CD4-positive, alpha-beta T cell (primary cell): ENCODE results near the gene RNF130. TPM values are rescaled to one million over a fixed set of nuclear protein-coding genes. Genes with fewer than 3 reads are reported as not detected.

Experiments used
- ATAC-seq: fragments of 200-7000 bp; cut with Tn5 transposase; one replicate; pipeline ENCODE4 v1.10.0; 2022; ENCODE audit warnings: mild to moderate bottlenecking; ENCODE audit not compliant: poor library complexity
- CTCF ChIA-PET: fragments of 350-600 bp; sonication (Branson Sonifier 250); formaldehyde crosslinking; loops from one replicate; lab custom pipeline; 2021; ENCODE audit warnings: antibody characterized with exemption, inconsistent platforms; lab: Charles Lee
- POLR2A ChIA-PET: fragments of 350-600 bp; sonication (Branson Sonifier 250); formaldehyde crosslinking; loops from one replicate; lab custom pipeline; 2021; ENCODE audit warnings: antibody characterized with exemption, inconsistent platforms; lab: Charles Lee
- DNase-seq, 14 experiments: peaks; one replicate each; pipeline ENCODE4 v3.0.0-alpha.2; 2013 to 2020; ENCODE audit warnings: mixed read lengths in 2 of 14
- H3K27ac ChIP-seq, 2 donors: one replicate each; pipeline versions ENCODE4 v1.5.1 to v1.7.0; 2013; ENCODE audit warnings: low read length in 2 of 2, low read depth in 1 of 2, mild to moderate bottlenecking in 1 of 2
- H3K27me3 ChIP-seq, 2 experiments: 1 replicate in 1 of 2; 2 replicates in 1 of 2; pipeline versions ENCODE4 v1.6.1 to v1.7.0; 2013; ENCODE audit warnings: low read length in 2 of 2, control low read depth in 1 of 2, mild to moderate bottlenecking in 1 of 2, moderate library complexity in 1 of 2; ENCODE audit not compliant: insufficient read depth in 2 of 2, control insufficient read depth in 1 of 2
- H3K36me3 ChIP-seq: one replicate; pipeline ENCODE4 v1.6.1; 2013; ENCODE audit warnings: low read length, control low read depth; ENCODE audit not compliant: insufficient read depth
- H3K4me1 ChIP-seq: one replicate; pipeline ENCODE4 v1.6.1; 2013; ENCODE audit warnings: low read length, control low read depth; ENCODE audit not compliant: insufficient read depth
- H3K4me3 ChIP-seq: one replicate; pipeline ENCODE4 v1.5.1; 2013; ENCODE audit warnings: mild to moderate bottlenecking, low read length, moderate library complexity
- H3K9me3 ChIP-seq, 2 experiments: 1 replicate in 1 of 2; 2 replicates in 1 of 2; pipeline versions ENCODE4 v1.6.1 to v1.7.0; 2013; ENCODE audit warnings: low read length in 2 of 2, mild to moderate bottlenecking in 2 of 2, control low read depth in 1 of 2, moderate library complexity in 1 of 2; ENCODE audit not compliant: control insufficient read depth in 1 of 2, insufficient read depth in 1 of 2
- H3K27ac Mint-ChIP-seq: one replicate; pipeline ENCODE4 v1.8.0; 2020; ENCODE audit warnings: mixed read lengths
- H3K27me3 Mint-ChIP-seq: one replicate; pipeline ENCODE4 v1.8.0; 2021; ENCODE audit warnings: mixed read lengths
- H3K36me3 Mint-ChIP-seq: one replicate; pipeline ENCODE4 v1.8.0; 2021; ENCODE audit warnings: low read depth, mixed read lengths
- H3K4me1 Mint-ChIP-seq: one replicate; pipeline ENCODE4 v1.8.0; 2021; ENCODE audit warnings: low read depth, mixed read lengths
- H3K4me3 Mint-ChIP-seq: one replicate; pipeline ENCODE4 v1.8.0; 2020; ENCODE audit warnings: mild to moderate bottlenecking, mixed read lengths
- H3K9me3 Mint-ChIP-seq: one replicate; pipeline ENCODE4 v1.8.0; 2020; ENCODE audit warnings: mixed read lengths
- intact Hi-C, 2 experiments: fragments of 100-400 bp; cut with DNase I in 1 of 2; cut with micrococcal nuclease in 1 of 2; formaldehyde crosslinking; loops; one replicate each; pipeline versions ENCODE4 v1.15.1 to v1.9.0; 2023 to 2025; cut with DNase I, micrococcal nuclease
- total RNA-seq, 174 experiments: library from RNA in 2 of 174; stranded (reverse) in 2 of 174; gene quantifications; one replicate each; pipeline ENCODE4 v1.2.3 and lab custom pipeline; 2021 to 2026
- TF ChIP-seq, protein P1 (sequence below): fragments of 200-600 bp; IDR thresholded peaks from one replicate; pipeline ENCODE4 v1.8.0; 2022; ENCODE audit warnings: antibody characterized with exemption, mild to moderate bottlenecking

RNF130 gene
- total RNA-seq, 2 experiments from 2014 or later, result 18.2 to 19.1 TPM

DNA sequence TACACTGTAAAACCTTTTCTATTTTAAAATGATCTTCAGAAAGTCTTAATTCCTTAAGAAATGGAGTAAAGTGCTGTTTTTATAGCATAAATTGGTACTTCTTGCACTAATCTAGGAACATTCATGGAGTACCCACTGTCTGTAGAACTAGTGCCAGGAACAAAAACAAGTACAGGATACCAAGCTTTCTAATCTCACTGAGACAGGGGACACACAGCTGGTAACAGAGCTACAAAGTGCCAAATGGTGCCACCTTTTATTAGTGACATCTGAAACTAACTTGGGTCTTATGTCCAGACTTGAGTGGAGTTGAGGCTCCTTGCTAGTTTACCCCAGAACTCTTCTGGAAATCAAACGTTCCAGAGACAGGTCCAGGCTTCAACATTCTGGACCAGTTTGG lies 57.9 kb downstream of the RNF130 start:
- Histone ChIP-seq H3K27me3 (no peaks in the 10 kb centered on the region), H3K9me3 (no peaks in the 10 kb centered on the region), H3K4me1 (no peaks in the 10 kb centered on the region), H3K36me3 (peaks cover 6% of the 10 kb centered on the region), H3K27ac (no peak overlapping the region), H3K4me3 (no peak overlapping the region)
- H3K4me1 Mint-ChIP-seq, result no peaks in the 10 kb centered on the region
- ATAC-seq, result no peak
- no peaks in the 10 kb centered on the region for H3K27me3 Mint-ChIP-seq
- TF ChIP-seq, protein P1, sequence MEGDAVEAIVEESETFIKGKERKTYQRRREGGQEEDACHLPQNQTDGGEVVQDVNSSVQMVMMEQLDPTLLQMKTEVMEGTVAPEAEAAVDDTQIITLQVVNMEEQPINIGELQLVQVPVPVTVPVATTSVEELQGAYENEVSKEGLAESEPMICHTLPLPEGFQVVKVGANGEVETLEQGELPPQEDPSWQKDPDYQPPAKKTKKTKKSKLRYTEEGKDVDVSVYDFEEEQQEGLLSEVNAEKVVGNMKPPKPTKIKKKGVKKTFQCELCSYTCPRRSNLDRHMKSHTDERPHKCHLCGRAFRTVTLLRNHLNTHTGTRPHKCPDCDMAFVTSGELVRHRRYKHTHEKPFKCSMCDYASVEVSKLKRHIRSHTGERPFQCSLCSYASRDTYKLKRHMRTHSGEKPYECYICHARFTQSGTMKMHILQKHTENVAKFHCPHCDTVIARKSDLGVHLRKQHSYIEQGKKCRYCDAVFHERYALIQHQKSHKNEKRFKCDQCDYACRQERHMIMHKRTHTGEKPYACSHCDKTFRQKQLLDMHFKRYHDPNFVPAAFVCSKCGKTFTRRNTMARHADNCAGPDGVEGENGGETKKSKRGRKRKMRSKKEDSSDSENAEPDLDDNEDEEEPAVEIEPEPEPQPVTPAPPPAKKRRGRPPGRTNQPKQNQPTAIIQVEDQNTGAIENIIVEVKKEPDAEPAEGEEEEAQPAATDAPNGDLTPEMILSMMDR, result no peak
- H3K36me3 Mint-ChIP-seq, result peaks cover 28% of the 10 kb centered on the region
- no peak overlapping the region for H3K27ac Mint-ChIP-seq
- intact Hi-C loops, result no loop called here
- no peaks in the 10 kb centered on the region for H3K9me3 Mint-ChIP-seq
- CTCF ChIA-PET, result no interaction called here
- POLR2A ChIA-PET, result no interaction called here
- no peak overlapping the region for H3K4me3 Mint-ChIP-seq
- no peak for DNase-seq

DNA sequence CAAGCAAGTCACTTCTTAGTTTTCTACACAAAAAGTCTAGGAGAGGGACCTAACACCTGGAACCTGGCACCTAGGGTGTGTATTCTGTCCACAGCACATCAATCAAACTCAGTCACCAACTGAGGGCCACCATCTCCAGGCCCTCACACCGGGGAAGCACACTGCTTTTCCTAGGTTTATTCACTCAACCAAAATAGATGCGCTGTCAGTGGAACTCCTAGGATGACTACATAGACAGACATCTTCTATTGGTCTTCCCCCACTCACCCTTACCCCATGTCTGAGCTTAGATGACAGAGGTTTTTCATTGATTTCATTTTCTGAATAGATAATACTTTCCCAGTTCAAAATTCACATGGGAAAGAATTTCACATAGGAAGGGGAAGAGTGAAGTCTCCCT lies 59.2 kb downstream of the RNF130 start:
- TF ChIP-seq, protein P1, result no peak
- ChIA-PET CTCF (no interaction called here), POLR2A (no interaction called here)
- H3K27me3 Mint-ChIP-seq, result no peaks in the 10 kb centered on the region
- Histone ChIP-seq H3K4me1 (no peaks in the 10 kb centered on the region), H3K4me3 (no peak overlapping the region), H3K36me3 (peaks cover 6% of the 10 kb centered on the region), H3K27me3 (no peaks in the 10 kb centered on the region), H3K27ac (no peak overlapping the region), H3K9me3 (no peaks in the 10 kb centered on the region)
- intact Hi-C loops, result no loop called here
- DNase-seq, result no peak
- H3K27ac Mint-ChIP-seq, result no peak overlapping the region
- H3K4me1 Mint-ChIP-seq, result no peaks in the 10 kb centered on the region
- no peak overlapping the region for H3K4me3 Mint-ChIP-seq
- ATAC-seq, result no peak
- H3K9me3 Mint-ChIP-seq, result no peaks in the 10 kb centered on the region
- H3K36me3 Mint-ChIP-seq, result peaks cover 28% of the 10 kb centered on the region

DNA sequence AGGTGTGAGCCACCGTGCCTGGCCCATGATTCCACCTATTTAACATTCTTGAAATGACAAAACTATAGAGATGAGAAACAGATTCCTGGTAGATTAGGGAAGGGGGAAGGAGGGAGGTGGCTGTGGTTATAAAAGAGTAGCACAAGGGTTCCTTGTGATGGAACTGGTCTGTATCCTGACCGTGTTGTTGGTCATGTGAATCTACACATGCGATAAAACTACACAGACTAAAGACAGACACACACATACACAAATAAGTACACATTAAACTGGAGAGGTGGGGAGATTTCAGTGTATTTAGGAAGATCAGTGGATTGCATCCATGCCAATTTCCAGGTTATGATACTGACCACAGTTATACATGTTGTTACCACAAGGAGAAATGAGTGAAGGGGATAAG lies 60.9 kb downstream of the RNF130 start:
- TF ChIP-seq, protein P1, result no peak
- Histone ChIP-seq H3K4me3 (no peak overlapping the region), H3K9me3 (no peaks in the 10 kb centered on the region), H3K36me3 (peaks cover 6% of the 10 kb centered on the region), H3K27me3 (no peaks in the 10 kb centered on the region), H3K4me1 (no peaks in the 10 kb centered on the region), H3K27ac (no peak overlapping the region)
- Mint-ChIP-seq H3K4me1 (no peaks in the 10 kb centered on the region), H3K4me3 (no peak overlapping the region), H3K9me3 (no peaks in the 10 kb centered on the region), H3K27me3 (no peaks in the 10 kb centered on the region), H3K36me3 (peaks cover 28% of the 10 kb centered on the region), H3K27ac (no peak overlapping the region)
- no peak for DNase-seq
- CTCF ChIA-PET, result no interaction called here
- ATAC-seq, result no peak
- intact Hi-C loops, result no loop called here
- POLR2A ChIA-PET, result no interaction called here
